Measurements from ENCODE around the gene SDK2.

GRCh38 chr17:73630531-73630930, 13.7 kb downstream of the SDK2 start:
- TF ChIP-seq CTCF (IDR thresholded peaks at IDR 0.05), result no peak
- TF ChIP-seq POLR2AphosphoS5 (IDR thresholded peaks at IDR 0.05), result no peak
- TF ChIP-seq POLR2A (IDR thresholded peaks at IDR 0.05), result no peak

Measured in prostate gland (tissue), 2 donors.